GM19438 (cell line): ENCODE measurements around the gene BCORL1.

Experiments used
- ATAC-seq: cut with Tn5 transposase; IDR thresholded peaks from one replicate; pipeline ENCODE4 v1.9.1; 2021; ENCODE audit warnings: low read depth; ENCODE audit not compliant: unreplicated experiment

BCORL1 gene

DNA sequence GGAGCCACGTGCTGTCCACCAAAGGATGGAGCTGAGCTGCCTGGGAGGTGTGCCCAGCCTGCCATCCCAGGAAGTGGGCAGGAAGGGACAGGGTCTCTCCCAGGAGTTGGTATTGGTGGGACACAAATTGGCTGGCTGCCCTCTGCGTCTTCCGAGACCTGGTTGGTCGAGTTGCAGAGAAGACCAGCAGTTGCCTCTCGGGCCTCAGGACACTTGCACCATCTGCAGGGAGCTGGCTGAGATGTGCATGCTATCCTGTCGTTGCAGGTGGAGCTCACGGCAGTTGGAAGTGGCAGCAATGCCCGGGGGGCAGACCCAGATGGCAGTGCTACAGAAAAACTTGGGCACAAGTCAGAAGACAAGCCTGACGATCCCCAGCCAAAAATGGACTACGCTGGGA is 30.2 kb downstream of the BCORL1 start:
- no peak for ATAC-seq

DNA sequence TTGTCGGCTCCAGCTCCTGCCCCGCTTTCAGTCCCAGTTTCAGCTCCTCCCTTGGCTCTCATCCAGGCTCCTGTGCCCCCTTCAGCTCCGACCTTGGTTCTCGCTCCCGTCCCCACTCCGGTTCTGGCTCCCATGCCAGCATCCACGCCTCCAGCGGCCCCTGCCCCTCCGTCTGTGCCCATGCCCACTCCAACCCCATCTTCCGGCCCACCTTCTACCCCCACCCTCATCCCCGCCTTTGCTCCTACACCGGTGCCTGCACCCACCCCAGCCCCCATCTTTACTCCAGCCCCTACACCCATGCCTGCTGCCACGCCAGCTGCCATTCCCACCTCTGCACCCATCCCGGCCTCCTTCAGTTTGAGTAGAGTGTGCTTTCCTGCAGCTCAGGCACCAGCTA is 31.2 kb downstream of the BCORL1 start:
- no peak for ATAC-seq

DNA sequence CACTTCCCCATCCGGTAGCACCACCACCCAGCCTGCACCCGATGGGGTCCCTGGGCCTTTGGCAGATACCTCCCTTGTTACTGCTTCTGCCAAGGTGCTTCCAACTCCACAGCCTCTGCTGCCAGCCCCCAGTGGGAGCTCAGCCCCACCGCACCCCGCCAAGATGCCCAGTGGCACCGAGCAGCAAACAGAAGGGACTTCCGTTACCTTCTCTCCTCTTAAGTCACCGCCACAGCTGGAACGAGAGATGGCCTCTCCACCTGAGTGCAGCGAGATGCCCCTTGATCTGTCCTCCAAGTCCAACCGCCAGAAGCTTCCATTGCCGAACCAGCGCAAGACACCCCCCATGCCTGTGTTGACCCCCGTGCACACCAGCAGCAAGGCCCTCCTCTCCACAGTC is 31.9 kb downstream of the BCORL1 start:
- ATAC-seq = no peak

DNA sequence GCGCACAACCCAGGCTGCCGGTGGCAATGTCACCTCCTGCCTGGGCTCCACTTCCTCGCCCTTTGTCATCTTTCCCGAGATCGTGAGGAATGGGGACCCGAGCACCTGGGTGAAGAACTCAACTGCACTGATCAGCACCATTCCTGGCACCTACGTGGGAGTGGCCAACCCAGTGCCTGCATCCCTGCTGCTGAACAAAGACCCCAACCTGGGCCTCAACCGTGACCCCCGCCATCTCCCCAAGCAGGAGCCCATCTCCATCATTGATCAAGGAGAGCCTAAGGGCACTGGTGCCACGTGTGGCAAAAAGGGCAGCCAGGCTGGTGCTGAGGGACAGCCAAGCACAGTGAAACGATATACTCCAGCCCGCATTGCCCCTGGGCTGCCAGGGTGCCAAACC is 32.3 kb downstream of the BCORL1 start:
- no peak for ATAC-seq

DNA sequence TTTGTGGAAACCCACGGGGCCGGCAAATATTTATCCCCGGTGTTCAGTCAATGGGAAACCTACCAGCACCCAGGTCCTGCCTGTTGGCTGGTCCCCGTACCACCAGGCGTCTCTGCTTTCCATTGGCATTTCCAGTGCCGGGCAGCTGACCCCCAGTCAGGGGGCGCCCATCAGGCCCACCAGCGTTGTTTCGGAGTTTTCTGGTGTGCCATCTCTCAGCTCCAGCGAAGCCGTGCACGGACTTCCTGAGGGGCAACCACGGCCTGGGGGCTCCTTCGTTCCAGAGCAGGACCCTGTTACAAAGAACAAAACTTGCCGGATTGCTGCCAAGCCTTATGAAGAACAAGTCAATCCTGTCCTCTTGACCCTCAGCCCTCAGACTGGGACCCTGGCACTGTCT is 32.7 kb downstream of the BCORL1 start:
- ATAC-seq = no peak

DNA sequence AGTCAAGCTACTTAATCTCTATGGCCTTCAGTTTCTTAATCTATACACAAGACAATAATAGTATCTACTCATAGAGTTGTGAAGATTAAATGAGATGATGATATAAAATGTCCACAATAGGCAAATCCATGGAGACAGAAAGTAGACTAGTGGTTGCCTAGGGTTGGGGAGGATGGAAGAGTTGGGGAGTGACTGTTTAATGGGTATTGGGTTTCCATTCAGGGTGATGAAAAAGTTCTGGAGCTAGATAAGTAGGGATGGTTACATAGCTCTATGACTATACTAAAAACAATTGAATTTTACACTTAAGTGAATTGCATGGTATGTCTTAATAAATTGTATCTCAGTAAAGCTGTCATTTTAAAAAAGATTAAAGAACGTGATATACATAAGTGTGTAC is 35.7 kb downstream of the BCORL1 start:
- ATAC-seq = no peak

DNA sequence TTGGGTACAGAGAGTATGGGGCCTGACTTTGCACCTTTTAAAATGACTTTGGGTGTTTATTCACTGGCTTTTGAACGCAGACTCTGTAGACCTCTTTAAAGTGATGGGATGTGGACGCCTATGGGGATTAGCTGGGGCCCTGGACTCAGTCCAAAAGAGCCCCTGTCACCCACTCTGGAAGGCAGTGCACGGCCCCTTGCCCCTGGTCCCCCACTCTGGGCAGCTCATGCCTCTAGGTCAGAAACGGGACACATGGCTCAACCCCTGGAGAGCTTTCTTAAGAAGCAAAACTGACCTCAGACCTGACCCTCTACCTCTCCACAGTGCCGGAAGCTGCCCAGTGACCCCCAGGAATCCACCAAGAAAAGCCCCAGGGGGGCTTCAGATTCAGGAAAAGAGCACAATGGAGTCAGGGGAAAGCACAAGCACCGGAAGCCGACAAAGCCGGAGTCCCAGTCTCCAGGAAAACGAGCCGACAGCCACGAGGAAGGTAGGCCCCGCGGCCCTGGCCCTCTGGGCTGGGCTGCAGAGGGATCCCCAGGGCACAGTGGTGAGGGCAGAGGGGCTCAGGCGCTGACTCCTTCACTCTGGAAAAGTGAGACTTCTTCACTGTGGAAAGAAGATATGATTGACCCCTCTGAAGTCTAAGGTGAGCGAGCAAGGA is 38.4 kb downstream of the BCORL1 start:
- ATAC-seq = no peak

DNA sequence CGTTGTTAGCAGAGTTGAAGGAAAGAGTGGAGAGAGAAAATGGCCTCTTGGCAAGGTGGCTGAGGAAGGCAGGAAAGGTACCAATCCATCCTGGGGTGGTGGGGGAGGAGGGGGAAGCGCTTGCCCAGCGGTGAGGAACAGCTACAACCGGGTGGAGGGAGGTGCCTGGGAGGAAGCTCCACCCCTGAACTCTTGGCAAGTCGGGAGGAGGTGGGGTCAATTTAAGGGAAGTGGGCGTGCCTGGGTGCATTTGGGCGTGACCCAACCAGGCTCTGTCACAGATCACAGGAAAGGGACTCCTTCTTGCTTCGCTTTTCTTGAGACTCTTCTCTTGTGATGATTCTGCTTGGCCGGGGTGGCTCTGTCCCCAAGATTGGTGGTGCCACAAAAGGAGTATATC is 41.7 kb downstream of the BCORL1 start:
- peak; percentile 100 for ATAC-seq

DNA sequence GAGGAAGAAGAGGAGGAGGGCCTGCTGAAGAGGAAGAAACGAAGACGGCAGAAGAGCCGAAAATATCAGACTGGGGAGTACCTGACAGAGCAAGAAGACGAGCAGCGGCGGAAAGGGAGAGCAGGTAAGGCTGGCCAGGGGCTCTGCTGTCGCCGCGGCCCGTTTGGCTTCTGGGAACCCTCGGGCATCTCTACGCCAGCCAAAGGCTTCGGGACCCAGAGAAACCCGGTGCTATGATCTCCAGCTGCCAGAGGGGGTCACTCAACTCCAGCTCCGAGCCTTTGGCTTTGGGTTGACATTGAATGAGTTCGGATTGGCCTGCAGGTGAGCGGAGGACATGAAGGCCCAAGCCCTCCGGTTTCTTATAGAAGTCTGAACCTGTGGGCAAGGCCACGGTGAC is 42.8 kb downstream of the BCORL1 start:
- ATAC-seq = no peak

DNA sequence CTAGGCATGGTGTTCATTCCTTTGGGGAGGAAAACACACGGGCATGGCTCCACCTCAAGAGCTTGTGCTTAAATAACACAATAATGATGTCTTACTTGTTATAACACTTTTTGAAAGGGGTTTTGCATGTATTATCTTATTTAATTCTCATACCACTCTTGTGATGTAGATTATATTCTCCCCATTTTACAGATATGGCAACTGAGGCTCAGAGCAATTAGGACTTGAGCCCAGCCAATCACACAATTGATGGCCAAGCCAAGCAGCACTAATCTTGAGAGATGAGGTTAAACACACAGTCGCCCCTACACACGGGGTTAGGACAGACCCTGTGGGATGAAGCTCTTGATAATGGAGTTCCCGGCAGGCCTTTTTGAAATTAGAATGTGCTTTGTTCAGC is 45.1 kb downstream of the BCORL1 start:
- no peak for ATAC-seq

DNA sequence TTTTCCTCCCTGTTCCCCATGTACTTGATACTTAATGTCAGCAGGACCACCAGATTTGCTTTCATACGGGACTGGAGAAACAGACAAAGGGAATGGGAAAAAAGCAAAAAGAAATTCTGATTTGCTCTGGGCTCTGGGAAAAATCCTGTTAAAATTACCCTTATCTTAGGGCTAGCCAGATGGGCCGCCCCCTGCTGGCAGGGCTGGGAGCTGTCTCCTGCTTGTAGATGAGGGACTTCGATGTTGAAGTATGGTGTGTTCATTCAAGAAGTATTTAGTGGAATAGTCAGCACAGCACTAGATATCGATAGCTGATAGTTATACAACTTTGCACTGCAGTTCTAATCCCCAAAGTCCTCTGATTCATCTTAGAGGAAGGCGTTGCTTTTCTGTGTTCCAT is 45.8 kb downstream of the BCORL1 start:
- ATAC-seq = no peak

DNA sequence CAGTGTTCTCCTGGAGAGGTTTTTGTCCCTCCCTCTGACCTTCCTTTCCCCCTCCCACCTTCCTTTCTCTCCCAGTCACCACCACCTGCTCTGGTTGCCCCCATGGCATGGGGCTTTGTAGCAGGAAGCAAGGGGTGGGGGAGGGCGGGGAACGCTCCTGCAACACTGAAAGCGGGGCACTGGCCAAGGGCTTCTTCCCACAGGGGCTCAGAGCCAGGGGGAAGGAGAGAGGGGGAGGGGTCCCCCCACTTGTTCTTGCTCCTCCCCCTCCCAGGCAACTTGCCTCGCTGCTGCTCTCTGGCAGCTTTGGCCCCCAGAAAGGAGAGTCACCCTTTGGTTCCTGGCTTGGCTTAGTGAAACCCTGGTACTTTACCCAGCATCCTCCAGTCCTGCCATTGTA is 48.4 kb downstream of the BCORL1 start:
- no peak for ATAC-seq

DNA sequence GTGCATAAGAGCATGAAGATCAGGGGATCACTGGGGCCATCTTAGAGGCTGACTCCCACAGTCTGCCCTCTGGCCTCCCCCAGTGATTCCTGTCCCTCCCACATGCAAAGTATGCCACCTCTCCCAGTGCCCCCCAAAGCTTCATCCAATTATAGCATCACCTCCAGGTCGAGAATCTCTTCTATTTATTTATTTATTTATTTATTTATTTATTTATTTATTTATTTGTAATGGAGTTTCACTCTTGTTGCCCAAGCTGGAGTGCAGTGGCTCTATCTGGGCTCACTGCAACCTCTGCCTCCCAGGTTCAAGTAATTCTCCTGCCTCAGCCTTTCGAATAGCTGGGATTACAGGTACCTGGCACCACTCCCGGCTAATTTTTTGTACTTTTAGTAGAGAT is 50.1 kb downstream of the BCORL1 start:
- ATAC-seq = no peak

DNA sequence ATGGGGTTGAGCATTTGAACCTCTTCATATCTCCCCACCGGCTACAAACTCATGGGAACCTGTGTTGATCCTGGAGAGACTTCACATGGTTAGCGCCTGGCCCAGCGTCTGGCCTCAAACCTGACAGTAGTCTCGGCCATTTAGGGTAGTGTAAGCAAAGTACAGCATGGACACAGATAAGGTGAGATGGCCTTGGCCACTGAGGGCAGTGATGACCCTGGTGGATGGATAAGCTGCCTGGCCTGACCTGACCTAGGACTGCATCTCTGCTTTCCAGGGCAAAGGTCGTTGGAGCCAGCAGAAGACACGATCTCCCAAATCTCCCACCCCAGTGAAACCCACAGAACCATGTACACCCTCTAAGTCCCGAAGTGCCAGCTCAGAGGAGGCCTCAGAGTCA is 51.7 kb downstream of the BCORL1 start:
- no peak for ATAC-seq

DNA sequence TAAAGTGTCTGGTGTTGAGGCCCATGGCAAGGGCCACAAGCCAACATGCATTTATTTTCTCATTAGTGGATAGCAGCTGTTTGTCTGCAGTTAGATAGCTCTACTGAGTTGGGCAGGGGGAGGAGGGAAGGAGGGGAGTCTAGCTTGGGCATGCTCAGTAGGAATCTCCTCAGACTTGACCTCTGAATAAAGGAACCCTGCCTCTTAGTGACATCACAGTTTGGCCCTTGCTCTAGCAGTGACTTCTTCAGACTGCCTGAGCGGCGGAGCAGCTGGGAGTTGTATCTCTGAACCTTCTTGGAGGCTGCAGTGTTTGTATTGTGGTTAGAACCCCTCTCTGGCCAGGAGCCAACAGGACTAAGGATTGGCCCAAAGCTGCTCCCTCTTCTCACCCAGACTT is 57.4 kb downstream of the BCORL1 start:
- ATAC-seq = no peak

DNA sequence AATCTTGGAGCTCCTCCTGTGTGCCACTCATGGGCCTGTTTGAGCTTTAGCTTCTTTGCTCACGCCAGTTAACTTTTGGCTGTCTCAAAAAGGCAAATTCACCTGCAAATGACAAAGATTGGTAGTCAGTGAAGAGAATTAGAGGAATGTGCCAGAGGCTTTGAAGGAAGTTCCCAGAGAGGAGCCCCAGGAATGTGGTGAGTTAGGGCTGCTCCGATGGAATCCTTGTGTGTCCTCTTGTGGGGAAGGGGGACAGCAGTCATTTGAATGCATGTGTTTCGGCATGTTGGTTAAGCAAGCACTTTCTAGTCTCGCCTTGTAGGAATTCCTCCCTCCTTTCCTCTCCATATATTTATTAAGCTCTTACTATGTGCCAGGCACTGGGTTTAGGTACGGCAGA is 65.0 kb downstream of the BCORL1 start:
- no peak for ATAC-seq

DNA sequence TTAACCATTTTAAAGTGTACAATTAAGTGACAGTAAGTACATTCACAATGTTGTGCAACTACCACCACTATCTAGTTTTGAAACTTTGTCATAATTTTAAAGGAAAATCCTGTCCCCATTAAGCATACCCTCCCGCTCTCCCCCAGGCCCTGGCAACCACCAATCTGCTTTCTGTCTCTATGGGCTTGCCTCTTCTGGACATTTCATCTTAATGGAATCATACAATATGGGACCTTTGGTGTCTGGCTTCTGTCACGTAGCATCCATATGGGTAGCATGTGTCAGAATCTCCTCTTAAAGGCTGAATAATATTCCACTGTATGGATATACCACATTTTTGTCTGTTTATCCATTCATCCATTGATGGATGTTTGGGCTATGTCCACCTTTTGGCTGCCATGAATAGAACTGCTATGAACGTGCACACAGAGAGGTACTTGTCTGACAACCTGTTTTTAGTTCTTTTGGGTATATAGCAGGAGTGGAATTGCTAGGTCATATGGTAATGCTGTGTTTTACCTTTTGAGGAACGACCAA is 66.3 kb downstream of the BCORL1 start:
- no peak for ATAC-seq

DNA sequence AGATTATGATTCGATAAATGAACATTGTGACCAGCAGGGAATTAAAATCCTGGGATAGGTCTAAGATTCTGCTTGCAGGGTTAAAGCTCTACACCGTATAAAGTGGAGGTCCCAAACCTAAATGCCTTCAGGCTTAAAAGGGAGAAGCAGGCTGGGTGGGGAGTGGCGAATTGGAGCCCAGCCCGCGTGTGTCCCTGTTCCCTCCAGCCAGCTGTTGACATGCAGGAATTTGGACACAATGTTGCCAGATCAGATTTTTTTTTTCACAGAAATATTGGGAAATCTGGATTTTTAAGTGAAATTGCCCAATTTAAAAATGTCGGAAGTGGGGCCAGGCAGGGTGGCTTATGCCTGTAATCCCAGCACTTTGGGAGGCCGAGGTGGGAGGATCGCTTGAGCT is 67.4 kb downstream of the BCORL1 start:
- no peak for ATAC-seq

DNA sequence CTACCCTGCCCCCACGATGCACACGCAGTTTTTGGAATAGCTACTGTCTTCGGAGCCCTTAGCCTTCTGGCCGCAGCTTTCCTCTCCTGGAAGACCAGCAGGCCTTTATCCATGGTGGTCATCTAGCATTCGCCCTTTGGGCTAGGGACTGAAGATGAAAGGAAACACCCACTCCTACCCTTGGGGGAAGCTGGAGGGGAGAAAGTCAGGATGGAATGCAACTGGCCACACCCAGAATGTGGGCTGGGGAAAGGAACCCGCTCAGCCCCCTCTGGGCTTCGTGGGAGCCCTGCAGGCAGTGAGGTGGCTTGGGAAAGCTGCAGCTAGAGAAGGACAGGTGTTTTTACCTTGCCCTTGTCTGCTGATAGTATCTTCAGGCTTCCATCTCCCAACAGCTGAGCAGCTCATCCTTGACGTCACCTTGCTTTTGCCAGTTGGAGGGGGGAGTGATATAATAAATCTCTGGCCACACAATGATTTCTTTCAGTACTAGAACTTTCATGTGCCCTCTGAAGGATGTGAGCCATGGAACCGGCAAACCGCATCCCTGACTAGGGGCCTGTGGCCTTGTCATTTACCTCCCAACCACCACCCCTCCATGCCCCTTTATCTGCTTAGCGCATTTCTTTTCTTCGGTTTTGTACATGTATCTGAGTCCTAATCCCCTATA is 68.9 kb downstream of the BCORL1 start:
- ATAC-seq = no peak

DNA sequence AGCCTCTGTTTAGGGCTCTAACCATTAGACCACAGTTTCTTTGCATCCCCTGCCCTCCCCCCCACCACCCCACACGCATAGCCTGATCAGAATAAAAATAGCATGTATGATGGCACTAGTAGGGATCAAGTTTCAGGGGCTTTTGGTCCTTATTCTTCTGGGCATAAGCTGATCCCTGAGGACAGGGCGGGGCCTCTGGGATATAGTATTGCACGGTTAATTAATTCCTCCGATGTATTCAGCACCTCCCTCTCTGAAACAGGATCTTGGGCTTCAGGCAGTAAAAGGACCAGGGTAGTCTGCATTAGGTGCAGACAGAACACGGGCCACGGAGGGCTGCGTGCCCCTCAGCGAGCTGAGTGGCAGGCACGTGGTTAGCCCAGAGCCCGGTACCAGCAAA is 70.8 kb downstream of the BCORL1 start:
- no peak for ATAC-seq

DNA sequence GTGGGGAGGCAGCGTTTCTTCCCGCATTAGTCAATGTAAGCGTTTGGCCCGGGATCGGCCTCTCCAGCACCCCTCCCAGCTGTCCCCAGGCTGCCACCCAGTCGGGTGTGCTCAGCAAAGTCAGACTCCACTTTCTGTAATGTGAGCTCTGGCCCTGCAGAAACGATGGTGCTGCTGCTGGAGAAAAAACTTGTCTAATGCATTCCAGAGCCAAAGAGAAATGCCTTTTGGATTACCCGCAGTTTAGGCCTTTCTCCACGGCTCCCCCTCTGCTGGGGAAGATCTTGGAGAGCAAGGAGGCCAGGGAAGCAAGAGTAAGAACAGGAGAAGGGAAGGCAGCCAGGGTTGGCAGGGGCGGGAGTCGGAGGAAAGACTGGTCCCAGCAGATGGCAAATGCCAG is 72.7 kb downstream of the BCORL1 start:
- ATAC-seq = no peak

DNA sequence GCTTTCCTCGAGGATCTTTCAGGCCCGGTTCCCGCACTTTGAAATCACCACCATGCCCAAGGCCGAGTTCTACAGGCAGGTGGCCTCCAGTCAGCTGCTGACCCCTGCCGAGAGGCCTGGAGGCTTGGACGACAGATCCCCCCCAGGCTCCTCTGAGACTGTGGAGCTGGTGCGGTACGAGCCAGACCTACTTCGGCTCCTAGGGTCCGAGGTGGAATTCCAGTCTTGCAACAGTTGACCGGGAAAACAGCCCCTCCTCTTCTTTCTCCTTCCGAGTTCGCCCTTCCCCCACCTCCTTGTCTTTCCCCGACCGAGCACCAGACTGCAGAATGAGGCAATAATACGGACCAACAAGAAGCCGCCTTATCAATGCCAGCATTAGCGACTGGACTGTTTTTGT is 73.5 kb downstream of the BCORL1 start:
- no peak for ATAC-seq
